GM21619 (cell line): ENCODE data around the gene CNN1.
"Not testable (repeated sequence)": the region's sequence is repeated elsewhere in the genome, so short reads cannot be mapped to it uniquely, and the experiment has no call there.

Experiments used
- ATAC-seq: cut with Tn5 transposase; IDR thresholded peaks from one replicate; pipeline ENCODE4 v1.9.1; 2021; ENCODE audit not compliant: unreplicated experiment

The CNN1 gene

GRCh38 chr19:11598746-11599145 is 60.1 kb downstream of the CNN1 start:
- ATAC-seq, result no peak

GRCh38 chr19:11599704-11600103 is 61.1 kb downstream of the CNN1 start:
- not testable (repeated sequence) for ATAC-seq
